T-helper 2 cell treated with Interferon-gamma antibody and Interleukin-4, amounts not matched to agents 5 μg/mL and 100 μg/mL, for 36 hours (primary cell): ENCODE data around the gene CNOT6.
"Not testable (repeated sequence)": the region's sequence is repeated elsewhere in the genome, so short reads cannot be mapped to it uniquely, and the experiment has no call there.

Experiments
- DNase-seq: peaks from one replicate; pipeline ENCODE4 v3.0.0; 2021; ENCODE audit warnings: low spot score
- H3K27ac Mint-ChIP-seq: one replicate; pipeline ENCODE4 v1.8.0; 2021; ENCODE audit warnings: mild to moderate bottlenecking, mixed read lengths
- H3K27me3 Mint-ChIP-seq: one replicate; pipeline ENCODE4 v1.8.0; 2021; ENCODE audit warnings: low read depth, mixed read lengths
- H3K36me3 Mint-ChIP-seq: one replicate; pipeline ENCODE4 v1.8.0; 2021; ENCODE audit warnings: low read depth, mixed read lengths
- H3K4me1 Mint-ChIP-seq: one replicate; pipeline ENCODE4 v1.8.0; 2021; ENCODE audit warnings: low read depth, mixed read lengths
- H3K4me3 Mint-ChIP-seq: one replicate; pipeline ENCODE4 v1.8.0; 2022; ENCODE audit warnings: mild to moderate bottlenecking, moderate library complexity, mixed read lengths
- H3K9me3 Mint-ChIP-seq: one replicate; pipeline ENCODE4 v1.8.0; 2021; ENCODE audit warnings: mixed read lengths

Gene CNOT6

GRCh38 chr5:180494060-180494509 lies at the start of gene CNOT6:
TSS of gene CNOT6 (plus strand) at chr5:180494379. CDS start at chr5:180529277, 34,898 bp downstream.
- peaks cover 3% of the 10 kb centered on the region for H3K9me3 Mint-ChIP-seq
- peak within 1 kb of the TSS; percentile 90 for H3K27ac Mint-ChIP-seq
- peaks cover 24% of the 10 kb centered on the region for H3K4me1 Mint-ChIP-seq
- peaks cover 13% of the 10 kb centered on the region for H3K36me3 Mint-ChIP-seq
- peak; percentile 95 for DNase-seq
- H3K27me3 Mint-ChIP-seq, result no peaks in the 10 kb centered on the region
- peak within 1 kb of the TSS; percentile 92 for H3K4me3 Mint-ChIP-seq

- H3K4me3 Mint-ChIP-seq, result no peak overlapping the region
- H3K27ac Mint-ChIP-seq, result no peak overlapping the region
- no peaks in the 10 kb centered on the region for H3K36me3 Mint-ChIP-seq
- peaks cover 17% of the 10 kb centered on the region for H3K27me3 Mint-ChIP-seq
- no peak for DNase-seq
- peaks cover 3% of the 10 kb centered on the region for H3K4me1 Mint-ChIP-seq
- no peaks in the 10 kb centered on the region for H3K9me3 Mint-ChIP-seq
These were observed 39.4 kb upstream of the CNOT6 start for GRCh38 chr5:180454752-180455151.

GRCh38 chr5:180455872-180456271 lies 38.3 kb upstream of the CNOT6 start:
- no peak overlapping the region for H3K4me3 Mint-ChIP-seq
- H3K9me3 Mint-ChIP-seq, result no peaks in the 10 kb centered on the region
- H3K4me1 Mint-ChIP-seq, result peaks cover 3% of the 10 kb centered on the region
- no peak for DNase-seq
- H3K27ac Mint-ChIP-seq, result no peak overlapping the region
- H3K27me3 Mint-ChIP-seq, result peaks cover 10% of the 10 kb centered on the region
- no peaks in the 10 kb centered on the region for H3K36me3 Mint-ChIP-seq

GRCh38 chr5:180456792-180457191 lies 37.4 kb upstream of the CNOT6 start:
- Mint-ChIP-seq H3K4me1 (peaks cover 3% of the 10 kb centered on the region), H3K27me3 (peaks cover 6% of the 10 kb centered on the region), H3K27ac (no peak overlapping the region), H3K4me3 (no peak overlapping the region), H3K9me3 (no peaks in the 10 kb centered on the region), H3K36me3 (no peaks in the 10 kb centered on the region)
- no peak for DNase-seq

- H3K27me3 Mint-ChIP-seq, DNase-seq, H3K9me3 Mint-ChIP-seq, H3K27ac Mint-ChIP-seq, H3K36me3 Mint-ChIP-seq, H3K4me1 Mint-ChIP-seq, H3K4me3 Mint-ChIP-seq: not testable (repeated sequence)
These were observed 35.1 kb upstream of the CNOT6 start for GRCh38 chr5:180458852-180459673.

- not testable (repeated sequence) for H3K36me3 Mint-ChIP-seq, H3K27me3 Mint-ChIP-seq, H3K4me3 Mint-ChIP-seq, H3K4me1 Mint-ChIP-seq, H3K27ac Mint-ChIP-seq, H3K9me3 Mint-ChIP-seq, DNase-seq
These were observed 34.5 kb upstream of the CNOT6 start for GRCh38 chr5:180459674-180460142.

- Mint-ChIP-seq H3K9me3 (no peaks in the 10 kb centered on the region), H3K27ac (no peak overlapping the region), H3K36me3 (no peaks in the 10 kb centered on the region), H3K4me1 (peaks cover 3% of the 10 kb centered on the region), H3K27me3 (no peaks in the 10 kb centered on the region), H3K4me3 (no peak overlapping the region)
- no peak for DNase-seq
These were observed 33.3 kb upstream of the CNOT6 start for GRCh38 chr5:180460834-180461233.

GRCh38 chr5:180461303-180461702 lies 32.9 kb upstream of the CNOT6 start:
- H3K27ac Mint-ChIP-seq, result no peak overlapping the region

GRCh38 chr5:180463216-180463900 lies 30.8 kb upstream of the CNOT6 start:
- no peak for DNase-seq
- H3K4me3 Mint-ChIP-seq, result no peak overlapping the region
- no peaks in the 10 kb centered on the region for H3K4me1 Mint-ChIP-seq
- H3K27ac Mint-ChIP-seq, result no peak overlapping the region
- no peaks in the 10 kb centered on the region for H3K27me3 Mint-ChIP-seq
- no peaks in the 10 kb centered on the region for H3K36me3 Mint-ChIP-seq
- no peaks in the 10 kb centered on the region for H3K9me3 Mint-ChIP-seq

More at GRCh38 chr5:180461303-180461702, 32.9 kb upstream of the CNOT6 start:
- Mint-ChIP-seq H3K36me3 (no peaks in the 10 kb centered on the region), H3K4me3 (no peak overlapping the region), H3K9me3 (no peaks in the 10 kb centered on the region), H3K4me1 (peaks cover 3% of the 10 kb centered on the region), H3K27me3 (no peaks in the 10 kb centered on the region)
- no peak for DNase-seq

- DNase-seq, result no peak
- H3K36me3 Mint-ChIP-seq, result no peaks in the 10 kb centered on the region
- H3K9me3 Mint-ChIP-seq, result no peaks in the 10 kb centered on the region
- no peaks in the 10 kb centered on the region for H3K4me1 Mint-ChIP-seq
- no peak overlapping the region for H3K4me3 Mint-ChIP-seq
- H3K27me3 Mint-ChIP-seq, result no peaks in the 10 kb centered on the region
- H3K27ac Mint-ChIP-seq, result no peak overlapping the region
These were observed 30.1 kb upstream of the CNOT6 start for GRCh38 chr5:180463916-180464602.

- no peaks in the 10 kb centered on the region for H3K9me3 Mint-ChIP-seq
- no peaks in the 10 kb centered on the region for H3K36me3 Mint-ChIP-seq
- no peak for DNase-seq
- H3K4me1 Mint-ChIP-seq, result no peaks in the 10 kb centered on the region
- H3K27me3 Mint-ChIP-seq, result no peaks in the 10 kb centered on the region
- no peak overlapping the region for H3K27ac Mint-ChIP-seq
- no peak overlapping the region for H3K4me3 Mint-ChIP-seq
These were observed 29.6 kb upstream of the CNOT6 start for GRCh38 chr5:180464603-180464970.

- not testable (repeated sequence) for H3K4me1 Mint-ChIP-seq, H3K27ac Mint-ChIP-seq, H3K27me3 Mint-ChIP-seq, H3K9me3 Mint-ChIP-seq, DNase-seq, H3K36me3 Mint-ChIP-seq, H3K4me3 Mint-ChIP-seq
These were observed 29.1 kb upstream of the CNOT6 start for GRCh38 chr5:180465052-180465451.

- Mint-ChIP-seq H3K4me3 (no peak overlapping the region), H3K4me1 (no peaks in the 10 kb centered on the region), H3K27ac (no peak overlapping the region), H3K36me3 (no peaks in the 10 kb centered on the region), H3K27me3 (peaks cover 3% of the 10 kb centered on the region), H3K9me3 (no peaks in the 10 kb centered on the region)
- DNase-seq, result no peak
These were observed 27.9 kb upstream of the CNOT6 start for GRCh38 chr5:180466316-180466715.
